Fibroblast of villous mesenchyme (primary cell): ENCODE results near the gene SNCAIP. TPM values are rescaled to one million over a fixed set of nuclear protein-coding genes. Genes with fewer than 3 reads are reported as not detected.
A peak's percentile ranks its signal among the peaks of the same experiment; 100 is the strongest.

ENCODE experiments used
- DNase-seq: peaks from one replicate; pipeline ENCODE4 v3.0.0-alpha.2; 2010; ENCODE audit warnings: low read depth
- H3K4me3 ChIP-seq: 2 replicates; pipeline ENCODE4 v1.5.1; 2011; ENCODE audit warnings: low read depth, mild to moderate bottlenecking, low read length
- total RNA-seq: library from RNA; depleted of rRNA; stranded (reverse); fragments of >200 nt; gene quantifications from 2 replicates; pipeline ENCODE4 v1.2.3, GENCODE V29; 2012
- TF ChIP-seq, protein P1 (sequence below): IDR thresholded peaks from 2 replicates; pipeline ENCODE4 v1.5.1; 2012; ENCODE audit warnings: low read depth, mild to moderate bottlenecking, low read length; ENCODE audit not compliant: insufficient read depth

Gene SNCAIP
- total RNA-seq, 1 donor: 19.0 TPM

DNA sequence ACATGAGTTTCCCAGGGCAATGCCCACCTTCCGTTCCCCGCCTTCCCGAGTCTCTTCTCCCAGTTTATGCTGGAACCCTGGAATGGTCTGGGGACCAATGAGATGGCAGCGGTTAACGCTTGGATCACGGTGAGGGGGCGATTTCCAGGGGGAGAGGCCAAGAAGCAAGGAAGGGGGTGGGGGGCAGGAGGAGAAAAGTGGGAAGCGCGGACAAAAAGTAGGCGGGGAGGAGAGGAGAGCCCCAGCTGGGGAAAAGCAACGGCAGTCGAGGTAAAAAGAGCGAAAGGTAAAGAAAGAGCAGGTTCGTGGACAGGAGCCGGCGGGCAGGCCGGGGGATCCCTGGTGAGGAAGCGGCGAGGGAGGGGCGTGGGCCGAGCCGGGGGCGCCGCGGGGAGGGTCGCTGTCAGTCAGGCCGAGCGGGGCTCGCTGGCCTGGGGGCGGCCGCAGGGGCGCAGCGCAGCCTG is 508 bp upstream of the SNCAIP start:
- peak overlapping the region; percentile 75 for H3K4me3 ChIP-seq
- TF ChIP-seq, protein P1, sequence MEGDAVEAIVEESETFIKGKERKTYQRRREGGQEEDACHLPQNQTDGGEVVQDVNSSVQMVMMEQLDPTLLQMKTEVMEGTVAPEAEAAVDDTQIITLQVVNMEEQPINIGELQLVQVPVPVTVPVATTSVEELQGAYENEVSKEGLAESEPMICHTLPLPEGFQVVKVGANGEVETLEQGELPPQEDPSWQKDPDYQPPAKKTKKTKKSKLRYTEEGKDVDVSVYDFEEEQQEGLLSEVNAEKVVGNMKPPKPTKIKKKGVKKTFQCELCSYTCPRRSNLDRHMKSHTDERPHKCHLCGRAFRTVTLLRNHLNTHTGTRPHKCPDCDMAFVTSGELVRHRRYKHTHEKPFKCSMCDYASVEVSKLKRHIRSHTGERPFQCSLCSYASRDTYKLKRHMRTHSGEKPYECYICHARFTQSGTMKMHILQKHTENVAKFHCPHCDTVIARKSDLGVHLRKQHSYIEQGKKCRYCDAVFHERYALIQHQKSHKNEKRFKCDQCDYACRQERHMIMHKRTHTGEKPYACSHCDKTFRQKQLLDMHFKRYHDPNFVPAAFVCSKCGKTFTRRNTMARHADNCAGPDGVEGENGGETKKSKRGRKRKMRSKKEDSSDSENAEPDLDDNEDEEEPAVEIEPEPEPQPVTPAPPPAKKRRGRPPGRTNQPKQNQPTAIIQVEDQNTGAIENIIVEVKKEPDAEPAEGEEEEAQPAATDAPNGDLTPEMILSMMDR: no peak
- DNase-seq: no peak

DNA sequence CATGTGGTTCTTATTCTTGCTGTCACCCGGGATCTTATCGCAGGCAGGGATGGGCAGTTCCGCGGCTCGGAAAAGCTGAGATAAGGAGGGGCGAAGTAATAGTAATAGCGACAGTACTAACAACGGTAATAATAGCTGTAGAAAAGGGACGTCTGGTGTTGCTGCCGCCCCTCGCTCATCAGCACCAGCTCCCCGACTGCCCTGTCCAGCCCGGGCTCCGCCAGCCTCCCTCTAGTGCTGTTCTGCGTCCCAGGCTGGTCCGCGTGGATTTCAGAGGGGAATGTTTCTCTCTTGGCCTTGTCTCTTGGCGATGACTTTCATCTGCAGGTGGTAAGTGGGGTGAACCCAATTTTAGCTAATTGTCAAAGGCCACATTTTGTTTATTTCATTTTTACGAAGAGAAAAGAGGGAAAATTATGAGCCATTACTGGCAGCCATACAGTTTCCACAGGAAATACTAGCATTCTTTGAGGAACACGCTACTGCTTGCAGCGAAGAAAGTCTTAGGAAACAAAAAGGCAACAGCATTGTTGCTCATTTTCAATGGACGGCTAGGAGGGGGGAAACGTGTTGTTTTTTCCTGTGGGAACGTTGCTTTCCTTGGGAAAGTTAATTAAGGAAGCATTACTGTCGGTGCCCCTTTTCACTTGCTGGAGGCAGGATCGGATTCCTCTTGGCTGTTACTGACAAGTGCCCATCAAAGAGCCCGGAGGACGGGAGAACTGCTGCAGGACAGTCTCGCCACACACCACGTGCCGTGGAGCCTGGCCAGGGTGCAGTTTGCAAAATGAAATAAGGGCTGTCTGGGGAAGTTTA is 762 bp downstream of the SNCAIP start:
- TF ChIP-seq, protein P1: no peak
- peak overlapping the region; percentile 75 for H3K4me3 ChIP-seq

GRCh38 chr5:122314036-122314435 is 2.0 kb downstream of the SNCAIP start:
- no peak for DNase-seq
- TF ChIP-seq, protein P1: no peak
- peak overlapping the region; percentile 75 for H3K4me3 ChIP-seq

More for the DNA sequence above, 762 bp downstream of the SNCAIP start:
- DNase-seq: peak; percentile 36

DNA sequence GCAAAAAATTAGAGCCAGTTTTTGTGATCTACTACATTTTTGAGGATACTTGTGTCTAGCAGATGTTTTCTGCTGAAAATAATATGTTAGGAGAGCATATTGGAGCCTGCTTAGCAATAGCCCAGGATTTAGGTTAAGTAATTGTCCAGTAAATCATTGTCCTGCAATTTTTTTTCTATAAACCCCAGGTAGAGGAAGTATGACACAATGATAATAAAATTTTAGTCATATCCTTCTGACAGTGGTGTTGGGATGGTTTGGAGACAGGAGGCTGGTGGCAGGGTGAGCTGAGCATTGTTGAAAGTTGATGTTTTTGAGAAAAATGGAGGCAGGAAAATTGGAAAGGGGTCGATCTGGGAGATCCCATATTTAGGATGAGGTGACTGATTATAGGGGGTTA is 3.5 kb downstream of the SNCAIP start:
- TF ChIP-seq, protein P1: no peak
- DNase-seq: no peak
- no peak overlapping the region for H3K4me3 ChIP-seq

DNA sequence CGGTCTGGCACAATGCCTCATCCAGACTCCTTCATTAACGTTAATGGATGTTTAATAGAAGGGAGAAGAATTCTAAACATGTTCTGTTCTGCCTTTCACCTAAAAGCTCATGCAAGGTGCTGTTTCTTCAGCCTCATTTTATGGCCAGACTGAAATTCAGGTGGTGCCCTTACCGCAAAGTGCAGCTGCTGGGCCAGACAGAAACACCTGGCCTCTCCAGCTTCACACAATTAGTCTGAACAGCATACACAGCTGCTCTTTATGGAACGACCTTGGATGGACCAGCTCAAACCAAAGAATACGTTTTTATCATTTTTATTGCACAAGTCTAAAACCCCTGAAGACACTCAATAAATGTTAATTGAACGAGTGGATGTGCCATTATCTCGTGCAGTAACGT is 4.6 kb downstream of the SNCAIP start:
- no peak for DNase-seq
- TF ChIP-seq, protein P1: no peak
- no peak overlapping the region for H3K4me3 ChIP-seq

DNA sequence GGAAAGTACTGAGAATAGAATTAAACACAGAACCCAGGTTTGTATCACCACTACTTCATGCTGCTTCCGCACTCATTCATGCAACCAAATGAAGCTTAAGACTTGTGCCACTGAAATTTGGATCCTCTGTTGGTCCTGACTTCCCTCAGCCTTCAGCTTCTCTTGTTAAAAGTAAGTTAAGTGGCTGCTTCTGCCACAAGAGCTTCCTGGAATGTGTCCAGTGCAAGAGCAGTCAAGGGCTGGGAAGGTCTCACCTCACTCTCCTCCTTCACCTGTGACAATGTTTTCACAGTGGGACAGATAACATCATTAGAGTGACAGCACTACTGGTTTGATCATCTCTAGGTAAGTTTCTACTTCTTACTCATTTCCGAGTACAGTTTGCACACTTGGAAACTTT is 7.9 kb downstream of the SNCAIP start:
- TF ChIP-seq, protein P1: no peak
- DNase-seq: no peak
- no peak overlapping the region for H3K4me3 ChIP-seq
